AG04450 (cell line): ENCODE measurements around the gene AFF1. TPM values are rescaled to one million over a fixed set of nuclear protein-coding genes. Genes with fewer than 3 reads are reported as not detected.

ENCODE experiments used
- CTCF ChIA-PET: fragments of 300-600, 350-600 bp; formaldehyde crosslinking; extraction: SDS; loops from one replicate; lab custom pipeline; 2022; ENCODE audit warnings: antibody characterized with exemption, inconsistent platforms; lab: Charles Lee
- POLR2A ChIA-PET: fragments of 350-600 bp; formaldehyde crosslinking; extraction: SDS; loops from one replicate; lab custom pipeline; 2021; ENCODE audit warnings: antibody characterized with exemption, inconsistent platforms; lab: Yijun Ruan, JAX
- DNase-seq: peaks from one replicate; pipeline ENCODE4 v3.0.0-alpha.2; 2011; ENCODE audit warnings: low read depth, low spot score
- H3K27ac ChIP-seq: one replicate; pipeline ENCODE4 v1.5.1; 2012; ENCODE audit warnings: low read depth, low read length, control low read depth
- H3K27me3 ChIP-seq: one replicate; pipeline ENCODE4 v1.6.0; 2012; ENCODE audit warnings: low read length; ENCODE audit not compliant: control insufficient read depth, insufficient read depth
- H3K4me3 ChIP-seq: 2 replicates; pipeline ENCODE4 v1.5.1; 2011; ENCODE audit warnings: mild to moderate bottlenecking, low read depth, low read length, control low read depth
- H3K9me3 ChIP-seq: 2 replicates; pipeline ENCODE4 v1.5.1; 2012; ENCODE audit warnings: low read length; ENCODE audit not compliant: control insufficient read depth, insufficient read depth
- CTCF ChIP-seq: IDR thresholded peaks from 2 replicates; pipeline ENCODE4 v1.5.1; 2011; ENCODE audit warnings: low read depth, low read length, control low read depth, inconsistent platforms
- polyA plus RNA-seq: library from polyadenylated mRNA; depleted of rRNA; stranded (reverse); fragments of >200 nt; gene quantifications from 2 replicates; pipeline ENCODE4 v1.2.3, GENCODE V29; 2011

The AFF1 gene
- polyA plus RNA-seq, 1 experiment: 17.2 TPM

- Histone ChIP-seq H3K4me3 (no peak overlapping the region), H3K9me3 (no peaks in the 10 kb centered on the region), H3K27ac (no peak overlapping the region), H3K27me3 (no peaks in the 10 kb centered on the region)
- DNase-seq: no peak
- no peak for TF ChIP-seq CTCF
- ChIA-PET CTCF (interaction anchor here (1.7 kb wide), 1 partner anchor 29 kb away, joined by 5 read pairs; the partner anchor contains the start of gene AFF1), POLR2A (interaction anchor here (0.6 kb wide), 1 partner anchor 43 kb away, joined by 3 read pairs; no protein-coding TSS in a partner anchor)
Observed at GRCh38 chr4:86963697-86964096, 28.9 kb downstream of the AFF1 start.

GRCh38 chr4:86965019-86965976, 30.5 kb downstream of the AFF1 start:
- Histone ChIP-seq H3K27me3 (no peaks in the 10 kb centered on the region), H3K9me3 (no peaks in the 10 kb centered on the region), H3K27ac (no peak overlapping the region), H3K4me3 (no peak overlapping the region)
- CTCF ChIA-PET: no interaction called here
- TF ChIP-seq CTCF: no peak
- POLR2A ChIA-PET: no interaction called here
- no peak for DNase-seq

GRCh38 chr4:86967073-86967472, 32.3 kb downstream of the AFF1 start:
- H3K27ac ChIP-seq: no peak overlapping the region
- no peak for TF ChIP-seq CTCF
- no peak overlapping the region for H3K4me3 ChIP-seq
- ChIA-PET POLR2A (no interaction called here), CTCF (no interaction called here)
- H3K27me3 ChIP-seq: no peaks in the 10 kb centered on the region
- H3K9me3 ChIP-seq: no peaks in the 10 kb centered on the region
- no peak for DNase-seq

DNA sequence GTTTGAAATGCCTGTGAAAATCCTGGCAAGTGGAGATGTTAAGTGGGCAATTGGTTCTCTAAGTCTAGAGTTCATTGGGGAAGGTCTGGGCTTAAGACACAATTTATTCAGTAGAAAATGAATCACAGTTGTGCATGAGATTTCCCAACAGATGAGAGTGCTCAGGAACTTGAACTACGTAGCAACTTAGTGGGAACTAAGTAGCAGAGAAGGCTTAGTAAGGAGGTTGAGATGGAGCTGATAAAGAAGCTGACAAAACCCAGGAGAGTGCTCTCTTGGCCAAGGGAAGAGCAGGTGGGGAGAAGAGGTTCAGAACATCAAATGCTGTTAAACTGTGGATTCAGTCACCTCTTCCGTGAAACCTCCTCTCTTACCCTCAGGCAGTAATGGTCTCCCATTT, 33.0 kb downstream of the AFF1 start:
- no peak for DNase-seq
- no peak for TF ChIP-seq CTCF
- CTCF ChIA-PET: no interaction called here
- POLR2A ChIA-PET: no interaction called here
- Histone ChIP-seq H3K9me3 (no peaks in the 10 kb centered on the region), H3K4me3 (no peak overlapping the region), H3K27ac (no peak overlapping the region), H3K27me3 (no peaks in the 10 kb centered on the region)

DNA sequence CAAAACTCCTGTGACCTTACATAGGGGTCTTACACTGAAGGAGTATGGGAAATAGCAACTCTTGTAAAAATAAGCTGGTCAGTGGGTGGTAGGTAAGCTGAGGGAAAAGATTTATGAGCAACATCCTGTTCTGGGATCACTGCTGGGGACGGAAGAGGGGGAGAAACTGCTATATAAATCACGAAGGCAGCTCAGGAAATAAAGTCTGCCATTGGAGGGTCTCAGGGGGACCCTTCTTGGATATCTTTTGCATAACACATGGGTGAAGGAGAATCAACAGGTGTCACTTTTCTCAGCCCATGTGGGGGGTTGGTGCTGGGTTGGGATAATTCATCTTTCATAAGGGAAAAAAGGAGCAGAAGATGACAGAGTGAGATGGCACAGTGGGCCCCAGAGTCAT, 33.7 kb downstream of the AFF1 start:
- H3K9me3 ChIP-seq: no peaks in the 10 kb centered on the region
- H3K27me3 ChIP-seq: no peaks in the 10 kb centered on the region
- H3K4me3 ChIP-seq: no peak overlapping the region
- no peak for TF ChIP-seq CTCF
- H3K27ac ChIP-seq: no peak overlapping the region
- CTCF ChIA-PET: no interaction called here
- no peak for DNase-seq
- POLR2A ChIA-PET: interaction anchor here (0.5 kb wide), 1 partner anchor 161 kb away, joined by 3 read pairs; no protein-coding TSS in a partner anchor
